Fibroblast of gingiva (primary cell): ENCODE results near the gene DENND1A.

Source experiments
- DNase-seq: peaks from one replicate; pipeline ENCODE4 v3.0.0-alpha.2; 2011; ENCODE audit warnings: low read depth

Gene DENND1A

DNA sequence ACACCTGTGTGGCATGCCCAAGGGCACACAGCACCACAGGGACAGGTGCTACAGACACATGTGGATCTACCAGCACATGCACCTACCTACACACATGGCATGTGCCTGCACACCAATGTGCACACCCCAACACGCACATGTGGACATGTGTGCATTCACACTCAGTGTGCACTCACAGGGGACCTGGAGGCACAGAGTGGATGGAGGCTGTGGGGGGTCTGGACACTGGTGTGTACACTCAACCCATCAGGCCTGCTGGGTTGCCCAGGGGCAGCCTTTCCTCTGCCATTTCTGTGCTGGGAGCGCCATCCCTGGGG, 572.2 kb downstream of the DENND1A start:
- no peak for DNase-seq

DNA sequence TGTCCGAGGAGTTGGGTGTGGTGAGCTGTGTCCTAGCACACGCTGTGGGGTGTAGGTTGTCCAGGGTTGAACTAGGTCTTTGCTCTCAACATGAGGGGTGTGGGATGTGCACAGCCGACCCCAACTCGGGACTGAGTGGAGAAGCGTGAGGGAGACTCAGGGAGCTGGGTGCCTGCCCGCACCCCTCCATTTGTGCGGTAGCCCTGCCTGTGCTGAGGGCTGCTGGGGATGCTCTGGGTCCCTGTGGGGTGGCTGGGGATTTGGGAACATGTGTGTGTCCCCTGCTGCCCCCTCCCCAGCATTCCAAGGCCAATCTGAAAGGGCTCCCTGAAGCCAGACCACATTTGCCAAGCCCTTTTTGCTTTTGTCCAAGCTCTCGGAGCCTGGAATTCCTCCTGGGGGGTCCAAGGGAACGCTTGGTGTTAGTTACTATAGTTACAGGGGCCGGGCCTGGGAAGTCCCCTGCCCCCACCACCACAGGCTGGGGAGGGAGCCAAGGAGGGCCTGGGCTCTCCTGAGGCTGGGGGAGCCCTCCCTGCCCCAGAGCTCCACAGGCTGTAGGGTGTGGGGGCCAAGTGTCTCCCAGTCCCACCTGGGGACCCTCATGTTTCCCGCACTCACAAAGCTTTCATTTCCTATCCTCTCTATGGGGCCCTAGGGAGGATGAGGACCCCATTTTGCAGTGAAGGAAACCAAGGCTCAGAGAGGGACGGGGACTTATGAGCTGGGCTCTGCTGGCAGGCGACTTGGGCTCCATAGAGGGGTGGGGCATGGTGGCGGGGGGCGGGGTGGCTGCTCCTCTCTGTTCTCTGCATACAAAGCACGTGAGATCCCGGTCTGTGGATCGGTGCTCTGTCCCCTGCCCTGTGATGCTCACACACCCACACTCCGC, 572.8 kb downstream of the DENND1A start:
- no peak for DNase-seq

DNA sequence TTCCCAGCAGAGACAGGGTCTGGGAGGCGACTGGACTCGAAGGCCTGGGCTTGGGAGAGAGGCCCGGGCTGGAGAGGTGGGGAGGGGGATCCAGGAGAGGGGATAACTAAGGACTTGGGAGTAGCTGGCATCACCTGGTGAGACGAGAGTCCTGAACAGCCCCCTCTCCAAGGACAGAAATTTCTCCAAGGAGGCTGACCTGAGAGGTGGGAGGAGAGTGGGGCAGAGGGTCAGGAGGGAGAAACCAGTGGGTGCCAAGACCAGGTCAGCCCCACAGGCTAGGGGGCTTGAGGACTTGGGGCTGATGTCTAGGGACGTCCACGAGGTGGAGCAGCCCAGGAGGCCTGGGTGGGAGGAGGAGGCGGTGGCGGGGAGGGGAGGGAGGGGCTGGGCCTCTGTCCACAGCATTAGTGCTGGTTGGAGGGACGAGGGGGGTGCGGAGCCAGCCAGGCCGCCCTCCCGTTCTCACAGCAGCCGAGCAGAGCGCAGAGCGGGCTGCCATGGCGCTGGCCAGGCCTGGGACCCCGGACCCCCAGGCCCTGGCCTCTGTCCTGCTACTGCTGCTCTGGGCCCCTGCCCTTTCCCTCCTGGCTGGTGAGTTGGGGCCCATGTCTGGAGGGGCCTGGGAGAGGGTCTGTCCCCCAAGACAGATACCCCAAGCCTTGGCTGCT, 574.0 kb downstream of the DENND1A start, which contains the start of gene CRB2:
Gene CRB2 (plus strand): TSS at position 437 of the 671 bp plus-strand sequence. CDS start 64 bp downstream, at position 501.
- DNase-seq: no peak

DNA sequence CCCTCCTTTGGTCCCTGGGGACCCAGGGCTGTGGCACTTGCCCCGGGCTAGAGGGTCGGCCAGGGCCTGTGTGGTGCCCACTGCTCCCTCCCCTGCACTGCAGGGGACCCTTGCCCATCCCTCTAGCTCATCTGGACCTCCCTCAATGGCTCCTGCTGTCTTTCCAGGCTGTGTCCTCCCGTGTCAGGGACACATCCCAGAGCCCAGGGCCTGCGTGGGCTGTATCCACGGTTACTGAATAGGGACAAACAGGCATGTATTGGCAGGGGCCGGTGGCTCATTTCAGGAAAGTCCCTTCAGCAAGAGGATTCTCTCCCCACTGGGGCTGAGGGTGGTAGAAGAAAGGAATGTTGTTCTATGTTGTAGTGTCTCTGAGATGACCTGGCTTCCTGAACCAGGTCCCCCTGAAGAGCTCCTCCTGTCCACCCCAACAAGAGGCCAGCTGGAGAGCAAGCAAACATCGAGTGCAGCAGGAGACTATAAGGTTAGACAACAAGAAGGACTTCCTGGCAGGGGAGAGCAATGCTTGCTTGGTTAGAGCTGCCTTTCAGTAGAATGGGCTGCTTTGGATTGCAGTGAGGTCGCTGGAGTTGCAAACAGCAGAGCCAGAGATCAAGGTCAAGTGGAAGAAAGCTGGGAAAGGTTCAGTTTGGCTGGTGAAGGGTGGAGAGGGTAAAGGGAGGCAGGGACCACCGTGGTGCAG, 575.0 kb downstream of the DENND1A start:
- no peak for DNase-seq

DNA sequence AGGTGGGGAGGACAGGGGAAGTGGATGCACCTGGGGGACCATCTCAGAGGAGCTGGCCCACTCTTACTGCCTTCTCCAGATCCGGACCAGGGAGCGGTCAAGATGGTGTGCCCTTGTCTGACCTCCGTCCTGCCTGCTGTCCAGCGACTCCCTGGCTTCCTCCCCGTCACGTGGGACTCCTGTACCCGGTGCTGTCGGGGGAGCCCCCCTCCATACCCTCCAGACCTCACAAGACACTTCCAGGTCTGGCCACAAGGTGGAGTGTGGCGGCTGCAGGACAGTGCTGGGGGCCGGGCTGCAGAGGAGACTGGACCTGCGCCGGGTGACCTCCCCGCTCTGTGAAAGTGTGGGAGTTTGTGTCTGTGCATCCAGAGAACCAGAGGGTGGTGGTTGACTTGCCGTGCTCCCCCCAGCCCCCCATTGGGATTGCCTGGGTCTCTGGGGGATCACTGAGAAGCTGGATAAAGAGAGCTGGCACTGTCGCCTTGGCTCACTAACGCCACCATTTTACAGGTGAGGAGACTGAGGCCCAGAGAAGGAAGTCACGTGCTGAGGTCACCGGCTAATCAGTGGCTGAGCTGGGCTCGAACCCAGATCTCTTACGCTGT, 575.8 kb downstream of the DENND1A start:
- DNase-seq: peak; percentile 29

DNA sequence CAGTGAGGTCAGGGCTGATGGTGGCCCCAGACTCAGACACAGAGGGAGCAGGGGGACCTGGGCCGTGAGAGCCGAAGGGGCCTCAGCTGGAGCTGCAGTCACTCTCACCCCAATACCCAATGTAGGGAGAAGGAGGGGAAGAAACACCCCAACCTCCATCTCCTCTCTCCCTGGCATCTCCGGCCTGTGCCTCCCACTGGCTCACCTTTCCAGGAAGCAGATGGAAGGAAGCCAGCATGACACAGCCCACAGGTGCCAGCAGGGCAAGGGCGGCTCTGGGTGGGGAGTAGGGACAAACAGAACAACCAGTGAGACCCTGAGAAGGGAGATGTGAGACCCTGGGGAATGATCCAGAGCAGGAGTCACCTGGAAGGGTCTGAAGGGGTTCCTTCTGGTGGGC, 576.9 kb downstream of the DENND1A start:
- DNase-seq: no peak

DNA sequence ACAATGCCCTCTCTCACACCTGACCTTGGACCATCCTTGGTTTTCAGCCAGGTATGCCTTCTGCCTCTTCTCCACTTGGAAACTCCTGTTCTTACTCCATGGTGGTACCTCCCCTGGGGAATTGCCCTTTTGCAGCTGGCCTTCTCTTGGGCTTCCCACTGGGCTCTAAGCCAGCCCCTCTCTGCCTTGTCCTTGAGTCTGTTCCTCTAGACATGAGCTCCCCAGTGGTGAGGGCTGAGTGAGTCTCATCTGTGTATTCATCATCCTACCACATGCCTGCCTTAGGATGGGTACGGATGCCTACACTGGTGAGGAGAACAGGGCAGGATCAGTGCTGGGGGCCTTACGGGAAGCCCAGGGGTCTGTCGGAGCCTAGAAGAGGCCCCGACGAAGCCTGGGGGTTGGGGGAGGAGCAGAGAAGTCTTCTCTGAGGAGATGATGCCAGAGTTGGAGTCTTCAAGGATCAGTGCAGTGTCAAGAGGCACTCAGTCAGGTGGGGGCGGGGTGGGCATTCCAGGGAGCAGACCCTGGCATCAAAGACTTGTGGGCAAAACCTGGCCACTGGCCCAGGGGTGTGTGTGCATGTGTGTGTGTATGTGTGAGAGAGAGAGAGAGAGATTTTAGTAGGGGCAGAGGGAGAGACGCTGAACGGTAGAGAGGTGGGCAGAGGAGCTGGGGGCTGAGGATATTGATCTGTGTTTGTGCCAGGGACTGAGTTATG, 579.2 kb downstream of the DENND1A start:
- no peak for DNase-seq

DNA sequence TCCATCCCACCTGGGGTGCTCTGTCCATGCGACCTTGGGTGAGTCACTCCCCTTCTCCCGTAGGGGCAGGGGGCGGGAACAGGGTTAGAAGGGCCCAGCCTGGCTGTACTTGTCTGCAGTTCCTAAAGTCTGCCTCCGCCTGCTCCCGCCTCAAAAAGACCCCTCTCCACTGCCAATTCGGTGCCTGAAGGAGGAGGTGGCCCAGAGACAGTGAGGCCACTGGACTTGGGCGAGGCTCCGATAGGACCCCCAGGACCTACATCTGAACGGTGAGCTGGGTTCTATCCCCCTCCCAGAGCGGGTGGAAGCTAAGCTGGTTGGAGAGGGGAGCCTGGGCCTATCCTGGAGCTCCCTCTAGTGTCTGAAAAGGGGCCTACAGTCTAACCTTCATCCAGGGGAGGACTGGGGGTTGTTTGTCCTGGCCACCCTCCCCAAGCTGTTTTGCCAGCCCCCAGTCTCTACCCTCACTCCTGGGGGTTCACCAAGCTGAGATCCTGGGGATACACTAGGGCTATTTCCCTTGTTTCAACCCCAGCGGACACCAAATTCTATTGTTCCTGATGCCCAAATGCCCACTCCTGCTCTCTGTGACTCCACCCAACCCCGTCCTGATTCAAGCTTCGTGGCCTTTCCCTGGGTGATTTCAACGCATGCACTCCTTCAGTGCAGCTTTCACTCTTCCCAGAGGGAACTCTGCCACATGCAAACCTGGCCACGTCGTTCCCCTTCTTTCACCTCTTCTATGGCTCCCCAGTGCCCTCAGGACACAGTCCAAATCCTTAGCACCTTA, 580.0 kb downstream of the DENND1A start:
- DNase-seq: peak; percentile 16

DNA sequence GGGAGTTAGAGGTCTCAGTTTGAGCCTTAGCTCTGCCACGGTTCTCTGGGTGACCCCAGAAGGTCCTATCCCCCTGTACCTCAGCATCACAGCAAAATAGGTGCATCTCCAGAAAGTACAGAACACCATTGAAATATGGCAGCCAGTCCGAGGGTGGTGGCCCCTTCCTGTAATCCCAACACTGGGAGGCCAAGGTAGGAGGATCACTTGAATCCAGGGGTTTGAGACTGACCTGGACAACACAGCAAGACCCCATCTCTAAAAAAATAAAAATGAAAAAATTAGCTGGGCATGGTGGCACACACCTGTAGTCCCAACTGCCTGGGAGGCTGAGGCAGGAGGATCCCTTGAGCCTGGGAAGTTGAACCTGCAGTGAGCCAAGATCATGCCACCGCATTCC, 580.9 kb downstream of the DENND1A start:
- no peak for DNase-seq

DNA sequence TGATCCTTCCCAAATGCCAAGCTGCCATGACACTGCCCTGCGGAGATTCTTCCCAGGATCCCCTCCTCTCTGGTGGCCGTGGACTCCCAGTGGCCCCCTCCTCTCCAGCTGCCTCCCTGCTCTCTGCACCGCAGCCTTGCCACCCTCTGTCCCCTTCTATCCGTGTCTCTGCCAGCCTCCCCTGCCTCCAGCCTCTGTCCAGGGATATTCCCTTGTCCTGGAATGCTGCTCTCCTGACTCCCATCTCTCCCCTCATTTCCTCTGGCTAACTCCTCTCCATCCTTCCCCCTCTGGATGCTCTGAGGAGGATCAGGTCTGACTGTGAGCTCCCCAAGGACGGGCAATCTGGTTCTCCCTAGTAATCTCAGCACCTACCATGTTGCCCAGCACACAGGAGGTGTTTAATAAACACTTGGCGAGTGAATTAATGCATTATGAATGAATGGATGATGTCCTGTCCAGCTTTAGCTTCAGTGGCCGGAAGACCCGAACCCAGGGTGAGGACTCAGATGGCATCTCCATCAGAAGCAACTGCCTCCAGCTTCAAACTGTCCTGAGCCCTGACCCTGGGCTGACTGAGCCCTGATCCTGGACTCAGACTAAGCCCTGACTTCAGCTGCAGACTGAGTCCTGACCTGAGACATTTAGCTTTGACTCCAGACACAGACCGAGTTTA, 581.5 kb downstream of the DENND1A start:
- DNase-seq: no peak

DNA sequence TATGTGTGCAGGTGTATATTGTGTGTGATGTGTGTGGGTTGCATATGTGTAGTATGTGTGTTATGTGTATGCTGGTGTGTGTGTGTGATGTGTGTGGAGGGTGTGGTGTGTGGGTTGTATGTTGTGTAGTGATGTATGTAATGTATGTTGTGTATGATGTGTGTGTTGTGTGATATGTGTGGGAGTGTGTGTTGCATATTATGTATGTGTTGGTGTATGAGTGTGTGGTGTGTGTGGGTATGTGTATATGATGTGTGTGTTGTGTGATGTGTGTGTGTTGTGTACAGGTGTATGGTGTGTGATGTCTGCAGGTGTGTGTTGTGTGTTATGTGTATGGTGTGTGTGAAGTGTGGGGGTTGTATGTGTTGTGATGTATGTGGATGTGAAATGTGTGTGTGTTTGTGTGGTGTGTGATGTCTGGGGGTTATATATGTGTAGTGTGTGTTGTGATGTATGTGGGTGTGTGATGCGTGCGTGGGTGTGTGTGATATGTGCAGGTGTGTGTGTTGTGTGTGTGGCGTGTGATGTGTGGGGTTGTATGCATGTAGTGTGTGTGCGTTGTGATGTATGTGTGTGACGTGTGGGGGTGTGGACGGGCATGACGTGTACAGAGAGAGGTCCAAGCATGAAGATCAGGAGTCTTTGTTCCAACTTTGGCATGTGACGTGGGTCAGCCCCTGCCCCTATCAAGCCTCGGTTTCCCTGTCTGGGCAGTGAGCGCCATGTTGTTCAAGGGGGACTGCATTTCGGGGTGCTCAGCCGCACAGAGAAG, 582.5 kb downstream of the DENND1A start:
- no peak for DNase-seq

DNA sequence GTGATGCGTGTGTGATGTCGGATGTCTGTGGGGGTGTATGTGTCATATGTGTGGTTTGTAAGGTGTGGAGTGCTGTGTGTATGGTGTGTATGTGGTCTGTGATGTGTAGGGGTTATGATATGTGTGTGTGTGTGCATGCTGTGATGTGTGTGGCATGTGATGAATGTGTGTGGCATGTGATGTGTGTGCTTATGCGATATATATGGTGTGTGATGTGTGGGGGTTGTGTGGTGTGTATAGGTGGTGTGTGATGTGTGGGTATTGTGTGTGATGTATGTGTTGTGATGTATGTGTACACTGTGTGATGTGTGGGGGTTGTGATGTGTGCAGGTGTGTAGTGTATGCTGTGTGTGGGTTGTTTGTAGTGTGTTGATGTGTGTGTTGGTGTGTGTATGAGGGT, 583.1 kb downstream of the DENND1A start:
- DNase-seq: no peak

DNA sequence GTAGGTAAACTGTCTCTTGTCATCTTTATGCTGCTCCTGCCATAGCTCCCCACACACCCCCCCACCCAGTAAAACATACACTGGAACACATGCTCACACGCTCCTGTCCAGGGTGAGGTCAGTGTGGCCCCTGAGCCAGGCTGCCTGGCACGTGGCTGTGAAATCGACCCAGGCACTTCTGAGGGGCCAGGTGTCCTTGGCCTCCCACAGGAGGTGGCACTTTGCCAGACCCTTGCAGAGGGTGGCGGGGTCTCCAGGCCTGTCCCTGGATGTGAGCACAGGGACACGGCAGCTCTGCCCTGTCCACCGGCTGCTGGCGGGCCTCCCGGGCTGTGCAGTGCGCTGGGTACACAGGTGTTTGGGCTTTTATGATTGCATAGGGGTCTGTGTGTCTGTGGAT, 583.9 kb downstream of the DENND1A start:
- DNase-seq: no peak

DNA sequence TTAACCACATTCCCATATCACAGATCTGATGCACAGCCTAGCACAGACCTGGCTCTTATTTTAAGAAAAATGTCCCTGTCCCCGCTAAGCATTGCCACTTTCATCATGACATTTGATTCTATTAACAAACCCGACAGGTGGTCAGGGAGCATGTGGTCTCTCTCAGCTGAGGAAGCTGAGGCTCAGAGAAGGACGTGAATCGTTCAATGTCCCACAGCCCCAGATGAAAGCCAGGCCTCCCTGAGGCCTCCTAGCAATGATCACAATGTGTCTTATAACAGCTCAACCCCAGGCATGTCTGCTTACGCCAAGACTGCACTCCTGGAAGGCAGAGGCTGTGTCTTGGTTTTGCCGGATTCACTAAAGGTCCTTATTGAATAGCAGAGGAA, 584.4 kb downstream of the DENND1A start:
- no peak for DNase-seq

DNA sequence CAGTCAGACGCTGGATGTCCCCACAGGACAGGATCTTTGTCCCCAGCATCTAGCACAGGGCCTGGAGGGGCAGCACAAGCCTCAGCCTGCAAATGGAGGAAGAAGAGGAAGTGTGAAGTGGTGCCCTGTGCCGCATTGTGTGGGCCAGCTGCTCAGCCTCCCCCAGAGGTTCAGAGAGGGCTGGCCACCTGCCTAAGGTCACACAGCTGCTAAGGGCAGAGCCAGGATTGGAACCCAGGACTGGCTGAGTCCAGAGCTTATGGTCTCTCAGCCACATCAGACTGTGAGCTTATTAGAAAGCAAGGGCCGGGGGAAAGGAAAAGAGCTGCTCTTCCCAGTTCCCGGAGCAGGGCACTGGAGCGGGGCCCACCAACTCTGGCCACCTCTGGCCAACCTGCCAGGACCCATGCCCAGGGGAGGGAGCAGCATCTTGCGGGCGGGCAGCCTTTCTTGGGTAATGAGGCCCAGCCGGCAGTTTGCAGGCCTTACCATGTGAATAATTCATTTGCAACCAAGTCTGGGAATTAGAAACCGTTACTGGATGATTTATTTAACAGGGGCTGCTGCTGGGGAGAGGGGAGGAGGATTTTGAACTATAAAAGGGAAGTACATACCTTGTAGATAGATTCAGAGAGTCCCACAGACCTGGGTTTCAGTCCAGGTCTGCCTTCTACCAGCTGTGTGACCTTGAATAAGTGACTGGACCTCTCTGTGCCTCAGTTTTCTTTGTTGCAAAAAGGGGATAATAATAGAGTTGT, 585.6 kb downstream of the DENND1A start:
- no peak for DNase-seq

DNA sequence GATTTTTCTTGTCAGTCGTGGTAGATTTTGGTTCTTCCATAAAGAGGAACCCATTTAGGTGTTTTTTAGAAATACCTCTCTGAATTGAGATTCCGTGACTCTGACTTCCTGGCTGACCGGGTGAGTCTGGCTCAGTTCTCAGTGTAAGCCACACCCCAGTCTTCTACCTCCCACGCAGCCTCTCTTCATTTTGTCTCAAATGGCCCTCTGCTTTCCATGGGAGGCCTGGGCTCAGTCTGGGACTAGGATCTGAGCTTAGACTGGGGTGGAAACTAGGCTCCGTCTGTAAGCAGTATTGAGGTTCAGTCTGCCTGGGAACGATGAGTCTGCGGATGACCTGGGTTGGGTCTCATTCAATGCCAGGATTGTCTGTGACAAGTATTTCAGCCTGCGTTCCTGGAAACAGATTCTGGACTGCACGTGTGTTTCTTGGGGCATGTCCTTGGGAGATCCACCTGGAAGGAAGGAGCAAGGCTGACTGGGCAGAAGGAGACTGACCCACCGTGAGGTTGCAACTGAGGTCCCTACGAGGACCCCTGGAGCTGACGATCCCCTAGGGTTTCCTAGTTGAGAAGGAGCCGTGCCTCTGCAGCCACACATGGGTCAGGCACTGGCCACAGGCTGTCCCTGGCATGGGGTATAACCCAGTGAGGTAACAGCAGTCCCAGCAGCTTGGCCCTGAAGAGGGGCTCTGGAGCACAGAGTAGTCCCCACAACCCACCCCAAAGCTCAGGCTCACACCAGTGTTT, 586.3 kb downstream of the DENND1A start:
- no peak for DNase-seq

DNA sequence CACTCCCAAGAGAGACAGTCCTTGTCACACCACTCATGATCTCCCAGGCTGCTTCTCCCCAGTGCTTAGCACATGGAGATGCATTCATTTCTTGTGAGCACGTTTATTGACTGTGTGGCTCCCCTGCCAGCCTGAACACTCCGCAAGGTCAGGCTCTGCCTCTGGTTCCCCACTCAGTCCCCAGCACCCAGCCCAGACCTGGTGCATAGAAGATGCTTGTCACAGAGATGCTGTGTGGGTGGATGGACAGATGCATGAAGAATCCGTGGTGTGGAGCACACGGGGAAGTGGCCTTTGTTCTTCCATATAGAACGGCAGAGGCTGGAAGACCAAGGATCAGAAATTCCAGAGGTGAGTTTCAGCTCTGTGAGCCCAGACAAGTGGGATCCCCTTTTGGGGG, 587.7 kb downstream of the DENND1A start:
- DNase-seq: no peak

DNA sequence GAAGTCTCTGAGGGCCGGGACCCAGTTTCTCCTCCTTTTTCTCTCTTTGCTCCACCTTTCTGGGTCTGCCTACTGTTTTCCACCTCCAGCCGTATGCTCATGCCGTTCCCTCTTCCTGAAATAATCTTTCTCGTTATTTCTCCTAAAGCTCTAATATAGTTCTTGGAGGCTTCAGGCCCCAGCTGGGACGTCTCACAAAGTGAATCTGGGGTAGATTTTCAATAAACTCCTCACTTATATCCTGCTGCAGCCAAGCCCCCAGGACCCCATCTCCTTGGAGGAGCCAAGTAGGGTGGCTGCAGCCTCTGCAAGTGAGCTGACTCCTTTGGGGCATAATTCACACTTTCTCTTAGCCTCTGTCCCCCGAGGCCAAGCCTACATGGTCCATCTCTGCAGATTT, 588.1 kb downstream of the DENND1A start:
- no peak for DNase-seq
